Gastrocnemius medialis (tissue), 4 donors: Measurements from ENCODE around the gene KCTD5. TPM values are rescaled to one million over a fixed set of nuclear protein-coding genes. Genes with fewer than 3 reads are reported as not detected.

Source experiments
- ATAC-seq, 2 donors: fragments of 150-250 bp; one replicate each; pipeline ENCODE4 v1.9.1; 2016
- DNase-seq, 2 donors: peaks; one replicate each; pipeline ENCODE4 v3.0.0-alpha.2; 2019
- H3K27ac ChIP-seq, 4 donors: fragments of 200-600 bp; sonication (generic); 1 replicate in 1 of 4; 2 replicates in 3 of 4; pipeline ENCODE4 v1.5.1; 2016 to 2018; ENCODE audit warnings: mild to moderate bottlenecking in 2 of 4, moderate library complexity in 1 of 4
- H3K27me3 ChIP-seq, 3 donors: fragments of 200-600 bp; sonication (generic) in 2 of 3; 1 replicate in 1 of 3; 2 replicates in 2 of 3; pipeline versions ENCODE4 v1.5.1 to v1.6.0; 2016 to 2019; ENCODE audit warnings: mild to moderate bottlenecking in 1 of 3, moderate library complexity in 1 of 3
- H3K36me3 ChIP-seq, 2 donors: fragments of 200-600 bp; sonication (generic) in 1 of 2; one replicate each; pipeline ENCODE4 v1.5.1; 2017 to 2018
- H3K4me1 ChIP-seq, 2 donors: fragments of 200-600 bp; sonication (generic) in 1 of 2; one replicate each; pipeline ENCODE4 v1.5.1; 2016 to 2017; ENCODE audit warnings: mild to moderate bottlenecking in 2 of 2
- H3K4me3 ChIP-seq, 4 donors: fragments of 200-600 bp; sonication (generic) in 3 of 4; 1 replicate in 1 of 4; 2 replicates in 3 of 4; pipeline ENCODE4 v1.5.1; 2016 to 2019; ENCODE audit warnings: mild to moderate bottlenecking in 2 of 4
- H3K9me3 ChIP-seq, 3 donors: fragments of 200-600 bp; sonication (generic) in 2 of 3; 1 replicate in 1 of 3; 2 replicates in 2 of 3; pipeline ENCODE4 v1.5.1; 2016 to 2019
- POLR2A ChIP-seq, 2 donors: fragments of 450-650 bp; IDR thresholded peaks; one replicate each; pipeline ENCODE4 v1.6.1; 2017; ENCODE audit warnings: antibody characterized with exemption in 2 of 2, mild to moderate bottlenecking in 2 of 2, moderate library complexity in 2 of 2
- in situ Hi-C, 4 donors: fragments of 200-750 bp; cut with MboI; loops; one replicate each; pipeline versions ENCODE4 v1.15.0 to v1.8.0; 2017; ENCODE audit warnings: low sequenced_read_pairs in 4 of 4
- intact Hi-C: fragments of 100-400 bp; cut with DNase I; formaldehyde crosslinking; loops from one replicate; pipeline ENCODE4 v1.15.1; 2023; ENCODE audit warnings: low total_unique reads
- total RNA-seq, 4 donors: library from RNA; depleted of rRNA; stranded (reverse); fragments of >200 nt; gene quantifications; one replicate each; pipeline versions ENCODE4 v1.1.0 to v1.2.3, GENCODE V29; 2016
- TF ChIP-seq, protein P1 (sequence below), 5 experiments: fragments of 450-650 bp in 3 of 5; fragments of 200-600 bp in 2 of 5; sonication (generic) in 2 of 5; IDR thresholded peaks in 4 of 5; conservative IDR thresholded peaks in 1 of 5; 1 replicate in 4 of 5; 2 replicates in 1 of 5; pipeline ENCODE4 v1.5.1; 2016 to 2019; ENCODE audit warnings: antibody characterized with exemption in 5 of 5, mild to moderate bottlenecking in 3 of 5, moderate library complexity in 3 of 5

KCTD5 gene
- total RNA-seq, 4 donors from 2014 or later = 13.6 to 23.8 (median 14.7) TPM

DNA sequence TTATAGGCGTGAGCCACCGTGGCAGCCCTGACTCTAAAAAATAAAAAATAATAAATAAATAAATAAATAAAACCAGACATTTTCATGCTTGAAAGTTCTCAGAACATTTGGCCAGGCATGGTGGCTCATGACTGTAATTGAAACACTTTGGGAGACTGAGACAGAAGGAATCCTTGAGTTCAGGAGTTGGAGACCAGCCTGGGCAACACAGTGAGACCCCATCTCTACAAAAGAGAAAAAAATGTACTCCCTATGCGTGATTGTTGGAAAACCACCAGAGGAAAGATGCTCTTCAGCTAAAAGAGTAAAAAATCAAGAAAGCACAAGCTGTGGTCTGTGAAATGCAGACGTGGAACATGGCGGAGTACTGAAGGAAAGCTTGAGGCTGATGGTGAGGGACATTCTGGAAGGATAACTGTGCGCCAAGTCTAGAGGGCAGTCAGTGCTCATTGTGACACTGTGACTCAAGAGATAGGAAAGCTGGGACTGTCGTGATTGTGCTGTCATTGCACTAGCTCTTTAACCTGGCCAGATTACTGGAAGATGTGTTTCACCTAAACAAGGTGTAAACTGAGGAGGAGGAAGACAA lies 41.9 kb downstream of the KCTD5 start:
- no peak for DNase-seq
- no peak overlapping the region for H3K27ac ChIP-seq
- ATAC-seq = no peak
- no peak for TF ChIP-seq POLR2A (IDR thresholded peaks at IDR 0.05)
- TF ChIP-seq, protein P1, sequence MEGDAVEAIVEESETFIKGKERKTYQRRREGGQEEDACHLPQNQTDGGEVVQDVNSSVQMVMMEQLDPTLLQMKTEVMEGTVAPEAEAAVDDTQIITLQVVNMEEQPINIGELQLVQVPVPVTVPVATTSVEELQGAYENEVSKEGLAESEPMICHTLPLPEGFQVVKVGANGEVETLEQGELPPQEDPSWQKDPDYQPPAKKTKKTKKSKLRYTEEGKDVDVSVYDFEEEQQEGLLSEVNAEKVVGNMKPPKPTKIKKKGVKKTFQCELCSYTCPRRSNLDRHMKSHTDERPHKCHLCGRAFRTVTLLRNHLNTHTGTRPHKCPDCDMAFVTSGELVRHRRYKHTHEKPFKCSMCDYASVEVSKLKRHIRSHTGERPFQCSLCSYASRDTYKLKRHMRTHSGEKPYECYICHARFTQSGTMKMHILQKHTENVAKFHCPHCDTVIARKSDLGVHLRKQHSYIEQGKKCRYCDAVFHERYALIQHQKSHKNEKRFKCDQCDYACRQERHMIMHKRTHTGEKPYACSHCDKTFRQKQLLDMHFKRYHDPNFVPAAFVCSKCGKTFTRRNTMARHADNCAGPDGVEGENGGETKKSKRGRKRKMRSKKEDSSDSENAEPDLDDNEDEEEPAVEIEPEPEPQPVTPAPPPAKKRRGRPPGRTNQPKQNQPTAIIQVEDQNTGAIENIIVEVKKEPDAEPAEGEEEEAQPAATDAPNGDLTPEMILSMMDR (IDR thresholded peaks at IDR 0.05 in 4 of 5, conservative IDR thresholded peaks at IDR 0.05 in 1 of 5) = no peak
- in situ Hi-C loops (no loop called here), intact Hi-C loops (no loop called here)
- H3K27me3 ChIP-seq = no peaks in the 10 kb centered on the region
- no peaks in the 10 kb centered on the region for H3K9me3 ChIP-seq
- H3K4me3 ChIP-seq = no peak overlapping the region
- H3K36me3 ChIP-seq = no peaks in the 10 kb centered on the region
- peaks cover 8 to 19% of the 10 kb centered on the region in 2 donors for H3K4me1 ChIP-seq

DNA sequence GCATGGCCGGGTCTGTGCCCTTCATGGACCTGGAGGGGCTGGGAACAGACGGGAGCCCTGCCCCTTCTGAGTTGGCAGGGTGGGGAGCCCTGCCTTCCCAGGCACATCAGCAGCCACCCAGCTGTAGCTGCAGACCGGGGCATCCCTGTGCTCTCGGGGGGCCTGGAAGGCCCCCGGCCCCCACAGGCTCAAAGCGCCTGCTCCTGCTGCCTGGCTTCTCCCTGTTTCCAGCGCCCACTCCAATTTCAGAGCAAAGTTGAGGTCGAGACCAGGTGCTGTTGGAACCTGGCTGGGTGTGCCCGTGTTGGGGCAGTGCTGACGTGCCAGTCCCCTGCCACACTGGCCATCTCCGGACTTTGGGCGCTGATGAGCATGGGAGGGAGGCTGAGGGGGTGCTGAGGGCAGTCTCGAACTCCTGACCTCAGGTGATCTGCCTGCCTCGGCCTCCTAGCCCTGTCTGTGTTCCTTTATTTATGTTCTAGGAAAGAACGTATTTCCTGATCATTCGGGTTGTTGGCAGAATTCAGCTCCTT lies 42.6 kb downstream of the KCTD5 start:
- Histone ChIP-seq H3K27me3 (no peaks in the 10 kb centered on the region), H3K4me3 (no peak overlapping the region), H3K4me1 (peaks cover 8 to 12% of the 10 kb centered on the region in 2 donors), H3K9me3 (no peaks in the 10 kb centered on the region), H3K27ac (no peak overlapping the region), H3K36me3 (no peaks in the 10 kb centered on the region)
- in situ Hi-C loops (no loop called here), intact Hi-C loops (no loop called here)
- ATAC-seq (no peak), DNase-seq (no peak)
- TF ChIP-seq, protein P1 (IDR thresholded peaks at IDR 0.05 in 4 of 5, conservative IDR thresholded peaks at IDR 0.05 in 1 of 5) = no peak
- TF ChIP-seq POLR2A (IDR thresholded peaks at IDR 0.05) = no peak

DNA sequence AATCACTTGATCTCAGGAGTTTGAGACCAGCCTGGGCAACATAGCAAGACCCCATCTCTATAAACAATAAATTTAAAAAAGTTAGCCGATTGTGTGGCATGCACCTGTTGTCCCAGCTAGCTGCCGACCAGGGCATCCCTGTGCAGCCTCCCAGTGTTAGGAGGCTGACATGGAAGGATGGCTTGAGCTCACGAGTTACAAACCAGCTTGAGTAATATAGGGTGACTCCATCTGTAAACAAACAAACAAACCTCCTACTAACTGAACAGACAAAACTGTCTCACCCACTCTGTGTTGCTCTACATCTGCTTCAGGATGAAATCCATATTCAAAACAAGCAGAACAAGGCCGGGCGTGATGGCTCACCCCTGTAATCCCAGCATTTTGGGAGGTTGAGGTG lies 44.6 kb downstream of the KCTD5 start:
- H3K4me1 ChIP-seq = no peaks in the 10 kb centered on the region

DNA sequence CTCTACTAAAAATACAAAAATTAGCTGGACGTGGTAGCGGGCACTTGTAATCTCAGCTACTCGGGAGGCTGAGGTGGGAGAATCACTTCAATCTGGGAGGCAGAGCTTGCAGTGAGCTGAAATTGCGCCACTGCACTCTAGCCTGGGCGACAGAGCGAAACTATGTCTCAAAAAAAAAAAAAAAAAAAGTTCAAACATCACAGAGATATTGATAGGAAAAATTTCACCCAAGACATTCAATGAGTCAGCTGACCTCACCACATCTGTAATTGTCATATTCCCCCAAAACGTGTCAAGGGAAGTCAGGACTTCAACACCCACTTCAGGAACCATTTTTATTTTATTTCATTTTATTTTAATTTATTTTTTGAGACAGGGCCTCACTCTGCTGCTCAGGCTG lies 45.7 kb downstream of the KCTD5 start:
- DNase-seq = no peak
- no peaks in the 10 kb centered on the region for H3K4me1 ChIP-seq
- no peak for TF ChIP-seq POLR2A (IDR thresholded peaks at IDR 0.05)
- TF ChIP-seq, protein P1 (IDR thresholded peaks at IDR 0.05 in 4 of 5, conservative IDR thresholded peaks at IDR 0.05 in 1 of 5) = no peak
- no peaks in the 10 kb centered on the region for H3K27me3 ChIP-seq
- H3K27ac ChIP-seq = no peak overlapping the region
- intact Hi-C loops = no loop called here
- no peaks in the 10 kb centered on the region for H3K36me3 ChIP-seq
- no peak overlapping the region for H3K4me3 ChIP-seq
- in situ Hi-C loops = no loop called here
- ATAC-seq = no peak
- H3K9me3 ChIP-seq = no peaks in the 10 kb centered on the region

More for the DNA sequence above, 44.6 kb downstream of the KCTD5 start:
- Histone ChIP-seq H3K9me3 (no peaks in the 10 kb centered on the region), H3K36me3 (no peaks in the 10 kb centered on the region), H3K4me3 (no peak overlapping the region), H3K27ac (no peak overlapping the region), H3K27me3 (no peaks in the 10 kb centered on the region)
- TF ChIP-seq, protein P1 (IDR thresholded peaks at IDR 0.05 in 4 of 5, conservative IDR thresholded peaks at IDR 0.05 in 1 of 5) = no peak
- no peak for TF ChIP-seq POLR2A (IDR thresholded peaks at IDR 0.05)
- in situ Hi-C loops (no loop called here), intact Hi-C loops (no loop called here)
- ATAC-seq (no peak), DNase-seq (no peak)
